K562 (cell line): Measurements from ENCODE around the gene CRYAB. TPM values are rescaled to one million over a fixed set of nuclear protein-coding genes. Genes with fewer than 3 reads are reported as not detected.

Experiments used
- ATF1 ChIP-seq, 2 experiments: fragments of 450-650 bp in 1 of 2; IDR thresholded peaks; 2 replicates each; pipeline ENCODE4 v1.6.1; 2016; ENCODE audit warnings: missing compliant biosample characterization in 1 of 2, missing genetic modification characterization in 1 of 2
- CBX8 ChIP-seq: fragments of 200-600 bp; sonication (generic); IDR thresholded peaks from 2 replicates; pipeline ENCODE4 v1.6.1; 2012; ENCODE audit warnings: borderline replicate concordance, mixed run types, low read depth, mild to moderate bottlenecking, moderate library complexity, mixed read lengths, low read length, control low read depth, inconsistent platforms; ENCODE audit not compliant: poor library complexity, severe bottlenecking; ENCODE audit errors: extremely low read depth
- ETV5 ChIP-seq: sonication (generic); formaldehyde crosslinking; IDR thresholded peaks from 2 replicates; pipeline ENCODE4 v1.4.0; 2020; ENCODE audit warnings: low read depth, mild to moderate bottlenecking, missing genetic modification reagents
- GTF2E2 ChIP-seq: fragments of 200-800 bp; sonication (Bioruptor generic); IDR thresholded peaks from 2 replicates; pipeline ENCODE4 v1.6.1; 2016; ENCODE audit warnings: missing genetic modification characterization, missing compliant biosample characterization
- HOXB6 ChIP-seq: fragments of 250-450 bp; sonication (Bioruptor Pico); IDR thresholded peaks from 2 replicates; pipeline ENCODE4 v1.5.1; 2022; ENCODE audit warnings: mild to moderate bottlenecking, borderline replicate concordance
- MYBL2 ChIP-seq, 2 experiments: fragments of 450-650 bp in 1 of 2; sonication (generic) in 1 of 2; formaldehyde crosslinking in 1 of 2; IDR thresholded peaks; 2 replicates each; pipeline versions ENCODE4 v1.6.1 to v1.8.1; 2017 to 2022; ENCODE audit warnings: borderline replicate concordance in 1 of 2, inconsistent platforms in 1 of 2, low read depth in 1 of 2, mild to moderate bottlenecking in 1 of 2, missing genetic modification reagents in 1 of 2, moderate library complexity in 1 of 2
- MYC ChIP-seq, 2 experiments: fragments of 250-450 bp in 1 of 2; sonication (Bioruptor Pico) in 1 of 2; IDR thresholded peaks; 2 replicates each; pipeline versions ENCODE4 v1.5.1 to v1.6.1; 2012 to 2021; ENCODE audit warnings: low read depth in 2 of 2, borderline replicate concordance in 1 of 2, improper control_type of control experiment in 1 of 2, low read length in 1 of 2, mild to moderate bottlenecking in 1 of 2, moderate library complexity in 1 of 2
- NRF1 ChIP-seq, 2 experiments: fragments of 450-650 bp; IDR thresholded peaks in 1 of 2; conservative IDR thresholded peaks in 1 of 2; 2 replicates each; pipeline ENCODE4 v1.6.1; 2014; ENCODE audit warnings: mild to moderate bottlenecking in 2 of 2
- RFX1 ChIP-seq: fragments of 450-650 bp; IDR thresholded peaks from 2 replicates; pipeline ENCODE4 v1.6.1; 2016; ENCODE audit warnings: mild to moderate bottlenecking, moderate library complexity
- SAP30 ChIP-seq: fragments of 200-600 bp; sonication (generic); IDR thresholded peaks from 2 replicates; pipeline ENCODE4 v1.6.1; 2012; ENCODE audit warnings: borderline replicate concordance, low read depth, mild to moderate bottlenecking, moderate library complexity, low read length, control low read depth, inconsistent platforms; ENCODE audit not compliant: insufficient read depth, poor library complexity, severe bottlenecking
- SIN3A ChIP-seq, 2 experiments: fragments of 150-350 bp in 1 of 2; IDR thresholded peaks; 2 replicates each; pipeline ENCODE4 v1.6.1; 2011 to 2016; ENCODE audit warnings: borderline replicate concordance in 2 of 2, low read depth in 2 of 2, low read length in 2 of 2, mild to moderate bottlenecking in 2 of 2, moderate library complexity in 2 of 2; ENCODE audit not compliant: control insufficient read depth in 1 of 2
- SMAD4 ChIP-seq: fragments of 250-450 bp; sonication (Bioruptor Pico); conservative IDR thresholded peaks from 2 replicates; pipeline ENCODE4 v1.8.0; 2021; ENCODE audit warnings: inconsistent platforms, mild to moderate bottlenecking, moderate library complexity
- SMARCE1 ChIP-seq: fragments of 450-650 bp; IDR thresholded peaks from 2 replicates; pipeline ENCODE4 v1.7.1; 2016; ENCODE audit warnings: mild to moderate bottlenecking
- TARDBP ChIP-seq: fragments of 450-650 bp; IDR thresholded peaks from 2 replicates; pipeline ENCODE4 v1.6.1; 2016
- ZKSCAN3 ChIP-seq: fragments of 250-450 bp; sonication (Bioruptor Pico); IDR thresholded peaks from 2 replicates; pipeline ENCODE4 v1.4.0; 2020
- ZNF583 ChIP-seq: fragments of 250-450 bp; sonication (Bioruptor Pico); IDR thresholded peaks from 2 replicates; pipeline ENCODE4 v1.4.0; 2020
- ZNF778 ChIP-seq: fragments of 450-650 bp; formaldehyde crosslinking; IDR thresholded peaks from 2 replicates; pipeline ENCODE4 v1.4.0; 2020; ENCODE audit warnings: mild to moderate bottlenecking, moderate library complexity
- polyA plus RNA-seq, 8 experiments: library from polyadenylated mRNA; depleted of rRNA in 4 of 8; stranded (reverse) in 5 of 8; unstranded in 3 of 8; fragments of >200 nt; fragmentation: Nextera tagmentation in 2 of 8; fragmentation: Illumina TruSeq in 1 of 8; extraction: Ambion mirVana in 2 of 8; extraction: Trizol in 1 of 8; gene quantifications; 2 replicates each; pipeline versions ENCODE4 v1.2.1 to v1.2.3, GENCODE V29; 2011 to 2014; ENCODE audit warnings: inconsistent platforms in 1 of 8, missing spikeins in 1 of 8
- total RNA-seq, 7 experiments: library from RNA; depleted of rRNA in 6 of 7; stranded (reverse); fragments of >200 nt in 6 of 7; fragmentation: Illumina TruSeq in 2 of 7; extraction: Trizol in 2 of 7; gene quantifications; 2 replicates each; pipeline versions ENCODE4 v1.2.1 to v1.2.3, GENCODE V29; 2011 to 2021; ENCODE audit warnings: low replicate concordance in 1 of 7
- TF ChIP-seq, protein P1 (sequence below): fragments of 150-350 bp; conservative IDR thresholded peaks from 2 replicates; pipeline ENCODE4 v1.6.1; 2014; ENCODE audit warnings: low read length
- TF ChIP-seq, protein P2 (sequence below), 2 experiments: fragments of 250-450 bp in 1 of 2; fragments of 450-650 bp in 1 of 2; sonication (Bioruptor Pico) in 1 of 2; IDR thresholded peaks; 2 replicates each; pipeline versions ENCODE4 v1.6.1 to v1.8.0; 2016 to 2021; ENCODE audit warnings: mild to moderate bottlenecking in 2 of 2, moderate library complexity in 2 of 2, missing compliant biosample characterization in 1 of 2, missing genetic modification characterization in 1 of 2
- TF ChIP-seq, protein P3 (sequence below): fragments of 450-650 bp; formaldehyde crosslinking; IDR thresholded peaks from 2 replicates; pipeline ENCODE4 v1.4.0; 2022; ENCODE audit warnings: missing genetic modification characterization

CRYAB gene
- total and polyA plus RNA-seq, 9 of the 15 experiments (the other 6 are each of a cell fraction or from before 2014, with no cell fraction given), result 0.83 to 7.5 (median 3.6) TPM

DNA sequence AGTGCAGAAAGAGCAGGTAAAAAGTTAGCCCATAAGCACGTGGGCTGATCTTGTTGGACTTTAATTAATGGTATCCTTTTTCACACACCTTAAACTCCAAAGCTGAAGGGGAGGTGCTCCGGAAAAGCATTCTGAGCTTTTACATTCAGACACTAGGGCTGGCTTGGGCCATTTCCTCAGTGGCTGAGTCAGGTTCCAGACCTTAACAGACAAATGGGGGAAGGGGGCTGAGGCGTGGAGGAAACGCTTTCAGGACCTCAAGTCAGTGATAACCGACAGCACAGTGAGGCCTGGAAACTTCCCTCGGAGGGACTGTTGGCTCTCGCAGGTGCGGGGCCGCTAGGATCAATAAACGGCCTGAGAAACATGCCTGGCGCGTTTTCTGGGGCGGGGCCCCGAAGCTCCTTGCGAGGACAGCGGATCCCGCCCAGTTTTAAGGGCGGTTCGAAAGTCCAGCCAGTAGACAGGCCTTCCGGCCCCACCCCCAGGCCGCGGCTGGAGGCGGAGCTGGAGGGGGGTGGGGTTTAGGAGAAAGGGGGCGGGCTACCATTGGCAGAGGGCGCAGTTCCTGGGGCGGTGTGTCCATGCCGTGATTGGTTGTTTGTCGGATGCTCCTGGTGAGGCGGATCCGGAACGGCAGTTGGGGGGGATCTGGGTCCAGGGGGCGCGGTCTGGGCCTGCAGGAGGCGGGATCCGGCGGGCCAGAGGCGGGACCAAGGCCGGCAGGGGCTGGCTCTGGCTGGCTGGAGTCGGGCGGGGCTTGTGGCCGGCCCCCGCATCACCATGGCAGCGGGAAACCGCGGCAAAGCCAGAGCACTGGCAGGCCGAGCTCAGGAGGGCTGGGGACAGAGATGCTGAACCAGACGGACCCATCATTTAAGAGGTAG is 15.2 kb upstream of the CRYAB start (continued):
- TF ChIP-seq, protein P1, sequence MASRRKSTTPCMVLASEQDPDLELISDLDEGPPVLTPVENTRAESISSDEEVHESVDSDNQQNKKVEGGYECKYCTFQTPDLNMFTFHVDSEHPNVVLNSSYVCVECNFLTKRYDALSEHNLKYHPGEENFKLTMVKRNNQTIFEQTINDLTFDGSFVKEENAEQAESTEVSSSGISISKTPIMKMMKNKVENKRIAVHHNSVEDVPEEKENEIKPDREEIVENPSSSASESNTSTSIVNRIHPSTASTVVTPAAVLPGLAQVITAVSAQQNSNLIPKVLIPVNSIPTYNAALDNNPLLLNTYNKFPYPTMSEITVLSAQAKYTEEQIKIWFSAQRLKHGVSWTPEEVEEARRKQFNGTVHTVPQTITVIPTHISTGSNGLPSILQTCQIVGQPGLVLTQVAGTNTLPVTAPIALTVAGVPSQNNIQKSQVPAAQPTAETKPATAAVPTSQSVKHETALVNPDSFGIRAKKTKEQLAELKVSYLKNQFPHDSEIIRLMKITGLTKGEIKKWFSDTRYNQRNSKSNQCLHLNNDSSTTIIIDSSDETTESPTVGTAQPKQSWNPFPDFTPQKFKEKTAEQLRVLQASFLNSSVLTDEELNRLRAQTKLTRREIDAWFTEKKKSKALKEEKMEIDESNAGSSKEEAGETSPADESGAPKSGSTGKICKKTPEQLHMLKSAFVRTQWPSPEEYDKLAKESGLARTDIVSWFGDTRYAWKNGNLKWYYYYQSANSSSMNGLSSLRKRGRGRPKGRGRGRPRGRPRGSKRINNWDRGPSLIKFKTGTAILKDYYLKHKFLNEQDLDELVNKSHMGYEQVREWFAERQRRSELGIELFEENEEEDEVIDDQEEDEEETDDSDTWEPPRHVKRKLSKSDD, result 0 out of 2 replicates have a peak, but pooled peaks have one; percentile 37
- TF ChIP-seq SAP30 (peak; percentile 46), RFX1 (peak; percentile 93), GTF2E2 (tag) (no peak), SMARCE1 (peak; percentile 65), ZKSCAN3 (CRISPR knock-in tag) (no peak), MYC (IDR thresholded peaks at IDR 0.05; ENCODE audit: low read depth, low read length) (peak; percentile 72), MYC (CRISPR knock-in tag; IDR thresholded peaks at IDR 0.05; ENCODE audit: borderline replicate concordance, low read depth) (no peak), CBX8 (no peak), ZNF778 (CRISPR knock-in tag) (no peak), ETV5 (peak; percentile 66; the same call in 1 of the 2 replicates), HOXB6 (CRISPR knock-in tag) (no peak), NRF1 (conservative IDR thresholded peaks at IDR 0.05 in 1 of 2, IDR thresholded peaks at IDR 0.05 in 1 of 2) (peak; percentile 31 to 46; a peak in 3 of 4 replicates), TARDBP (no peak; the same call in 1 of the 2 replicates), MYBL2 (IDR thresholded peaks at IDR 0.05; ENCODE audit: low read depth) (peak; percentile 45; the same call in 1 of the 2 replicates), MYBL2 (CRISPR knock-in tag; IDR thresholded peaks at IDR 0.05; ENCODE audit: borderline replicate concordance) (no peak), SIN3A (IDR thresholded peaks at IDR 0.05; ENCODE audit: borderline replicate concordance in 2 of 2, control insufficient read depth in 1 of 2, low read depth in 2 of 2, low read length in 2 of 2) (peak in 1 of 2 experiments; percentile 34; a peak in 1 of 4 replicates), ATF1 (CRISPR knock-in tag; IDR thresholded peaks at IDR 0.05) (no peak), ATF1 (tag; IDR thresholded peaks at IDR 0.05) (peak; percentile 34; the same call in 1 of the 2 replicates), SMAD4 (CRISPR knock-in tag) (peak; percentile 76), ZNF583 (CRISPR knock-in tag) (peak; percentile 41; the same call in 1 of the 2 replicates)
- TF ChIP-seq, protein P2, sequence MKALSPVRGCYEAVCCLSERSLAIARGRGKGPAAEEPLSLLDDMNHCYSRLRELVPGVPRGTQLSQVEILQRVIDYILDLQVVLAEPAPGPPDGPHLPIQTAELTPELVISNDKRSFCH (CRISPR knock-in tag; IDR thresholded peaks at IDR 0.05), result no peak
- TF ChIP-seq, protein P2 (tag; IDR thresholded peaks at IDR 0.05), result 0 out of 2 replicates have a peak, but pooled peaks have one; percentile 50
- TF ChIP-seq, protein P3, sequence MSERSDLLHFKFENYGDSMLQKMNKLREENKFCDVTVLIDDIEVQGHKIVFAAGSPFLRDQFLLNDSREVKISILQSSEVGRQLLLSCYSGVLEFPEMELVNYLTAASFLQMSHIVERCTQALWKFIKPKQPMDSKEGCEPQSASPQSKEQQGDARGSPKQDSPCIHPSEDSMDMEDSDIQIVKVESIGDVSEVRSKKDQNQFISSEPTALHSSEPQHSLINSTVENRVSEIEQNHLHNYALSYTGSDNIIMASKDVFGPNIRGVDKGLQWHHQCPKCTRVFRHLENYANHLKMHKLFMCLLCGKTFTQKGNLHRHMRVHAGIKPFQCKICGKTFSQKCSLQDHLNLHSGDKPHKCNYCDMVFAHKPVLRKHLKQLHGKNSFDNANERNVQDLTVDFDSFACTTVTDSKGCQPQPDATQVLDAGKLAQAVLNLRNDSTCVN (CRISPR knock-in tag), result 0 out of 2 replicates have a peak, but pooled peaks have one; percentile 42
